Measurements from ENCODE around the gene CNGA1.

- no peak for TF ChIP-seq EP300 (IDR thresholded peaks at IDR 0.05)
- TF ChIP-seq CTCF (IDR thresholded peaks at IDR 0.05), result no peak
Observed at GRCh38 chr4:48064349-48064748, 47.9 kb upstream of the CNGA1 start.

Measured in sigmoid colon (tissue), 4 donors.